Measurements from ENCODE around the gene GNE.

- TF ChIP-seq, protein P1, sequence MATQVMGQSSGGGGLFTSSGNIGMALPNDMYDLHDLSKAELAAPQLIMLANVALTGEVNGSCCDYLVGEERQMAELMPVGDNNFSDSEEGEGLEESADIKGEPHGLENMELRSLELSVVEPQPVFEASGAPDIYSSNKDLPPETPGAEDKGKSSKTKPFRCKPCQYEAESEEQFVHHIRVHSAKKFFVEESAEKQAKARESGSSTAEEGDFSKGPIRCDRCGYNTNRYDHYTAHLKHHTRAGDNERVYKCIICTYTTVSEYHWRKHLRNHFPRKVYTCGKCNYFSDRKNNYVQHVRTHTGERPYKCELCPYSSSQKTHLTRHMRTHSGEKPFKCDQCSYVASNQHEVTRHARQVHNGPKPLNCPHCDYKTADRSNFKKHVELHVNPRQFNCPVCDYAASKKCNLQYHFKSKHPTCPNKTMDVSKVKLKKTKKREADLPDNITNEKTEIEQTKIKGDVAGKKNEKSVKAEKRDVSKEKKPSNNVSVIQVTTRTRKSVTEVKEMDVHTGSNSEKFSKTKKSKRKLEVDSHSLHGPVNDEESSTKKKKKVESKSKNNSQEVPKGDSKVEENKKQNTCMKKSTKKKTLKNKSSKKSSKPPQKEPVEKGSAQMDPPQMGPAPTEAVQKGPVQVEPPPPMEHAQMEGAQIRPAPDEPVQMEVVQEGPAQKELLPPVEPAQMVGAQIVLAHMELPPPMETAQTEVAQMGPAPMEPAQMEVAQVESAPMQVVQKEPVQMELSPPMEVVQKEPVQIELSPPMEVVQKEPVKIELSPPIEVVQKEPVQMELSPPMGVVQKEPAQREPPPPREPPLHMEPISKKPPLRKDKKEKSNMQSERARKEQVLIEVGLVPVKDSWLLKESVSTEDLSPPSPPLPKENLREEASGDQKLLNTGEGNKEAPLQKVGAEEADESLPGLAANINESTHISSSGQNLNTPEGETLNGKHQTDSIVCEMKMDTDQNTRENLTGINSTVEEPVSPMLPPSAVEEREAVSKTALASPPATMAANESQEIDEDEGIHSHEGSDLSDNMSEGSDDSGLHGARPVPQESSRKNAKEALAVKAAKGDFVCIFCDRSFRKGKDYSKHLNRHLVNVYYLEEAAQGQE (IDR thresholded peaks at IDR 0.05; ENCODE audit: unreplicated experiment) = no peak
- TF ChIP-seq, protein P2, sequence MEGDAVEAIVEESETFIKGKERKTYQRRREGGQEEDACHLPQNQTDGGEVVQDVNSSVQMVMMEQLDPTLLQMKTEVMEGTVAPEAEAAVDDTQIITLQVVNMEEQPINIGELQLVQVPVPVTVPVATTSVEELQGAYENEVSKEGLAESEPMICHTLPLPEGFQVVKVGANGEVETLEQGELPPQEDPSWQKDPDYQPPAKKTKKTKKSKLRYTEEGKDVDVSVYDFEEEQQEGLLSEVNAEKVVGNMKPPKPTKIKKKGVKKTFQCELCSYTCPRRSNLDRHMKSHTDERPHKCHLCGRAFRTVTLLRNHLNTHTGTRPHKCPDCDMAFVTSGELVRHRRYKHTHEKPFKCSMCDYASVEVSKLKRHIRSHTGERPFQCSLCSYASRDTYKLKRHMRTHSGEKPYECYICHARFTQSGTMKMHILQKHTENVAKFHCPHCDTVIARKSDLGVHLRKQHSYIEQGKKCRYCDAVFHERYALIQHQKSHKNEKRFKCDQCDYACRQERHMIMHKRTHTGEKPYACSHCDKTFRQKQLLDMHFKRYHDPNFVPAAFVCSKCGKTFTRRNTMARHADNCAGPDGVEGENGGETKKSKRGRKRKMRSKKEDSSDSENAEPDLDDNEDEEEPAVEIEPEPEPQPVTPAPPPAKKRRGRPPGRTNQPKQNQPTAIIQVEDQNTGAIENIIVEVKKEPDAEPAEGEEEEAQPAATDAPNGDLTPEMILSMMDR (conservative IDR thresholded peaks at IDR 0.05; ENCODE audit: low read depth in 2 of 2) = no peak
- TF ChIP-seq POLR2AphosphoS5 (IDR thresholded peaks at IDR 0.05; ENCODE audit: low read depth) = no peak
- TF ChIP-seq STAT1 (IDR thresholded peaks at IDR 0.05; ENCODE audit: unreplicated experiment) = no peak
- TF ChIP-seq EZH2 (IDR thresholded peaks at IDR 0.05; ENCODE audit: low read depth, unreplicated experiment) = no peak
- no peak for TF ChIP-seq ZNF114 (CRISPR knock-in tag; IDR thresholded peaks at IDR 0.05)
- TF ChIP-seq JUNB (IDR thresholded peaks at IDR 0.05; ENCODE audit: unreplicated experiment) = no peak
- no peak for TF ChIP-seq EZH2phosphoT487 (IDR thresholded peaks at IDR 0.05; ENCODE audit: unreplicated experiment)
- TF ChIP-seq CREB1 (CRISPR knock-in tag; IDR thresholded peaks at IDR 0.05; ENCODE audit: low read depth) = no peak
- TF ChIP-seq, protein P3, sequence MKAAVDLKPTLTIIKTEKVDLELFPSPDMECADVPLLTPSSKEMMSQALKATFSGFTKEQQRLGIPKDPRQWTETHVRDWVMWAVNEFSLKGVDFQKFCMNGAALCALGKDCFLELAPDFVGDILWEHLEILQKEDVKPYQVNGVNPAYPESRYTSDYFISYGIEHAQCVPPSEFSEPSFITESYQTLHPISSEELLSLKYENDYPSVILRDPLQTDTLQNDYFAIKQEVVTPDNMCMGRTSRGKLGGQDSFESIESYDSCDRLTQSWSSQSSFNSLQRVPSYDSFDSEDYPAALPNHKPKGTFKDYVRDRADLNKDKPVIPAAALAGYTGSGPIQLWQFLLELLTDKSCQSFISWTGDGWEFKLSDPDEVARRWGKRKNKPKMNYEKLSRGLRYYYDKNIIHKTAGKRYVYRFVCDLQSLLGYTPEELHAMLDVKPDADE (IDR thresholded peaks at IDR 0.05) = no peak
- TF ChIP-seq ZNF331 (CRISPR knock-in tag; IDR thresholded peaks at IDR 0.05; ENCODE audit: low read depth) = no peak
- TF ChIP-seq NANOG (IDR thresholded peaks at IDR 0.05; ENCODE audit: borderline replicate concordance) = no peak
- TF ChIP-seq ZNF462 (CRISPR knock-in tag; IDR thresholded peaks at IDR 0.05) = no peak
Measured at GRCh38 chr9:36214571-36214970, 43.7 kb downstream of the GNE start.

Data from GM23338 (cell line).